Placental epithelial cell (primary cell): ENCODE measurements around the gene SLC17A6. TPM values are rescaled to one million over a fixed set of nuclear protein-coding genes. Genes with fewer than 3 reads are reported as not detected.

Experiments used
- total RNA-seq: library from RNA; depleted of rRNA; stranded (reverse); fragments of >200 nt; gene quantifications from 2 replicates; pipeline ENCODE4 v1.2.3, GENCODE V29; 2012

Gene SLC17A6
- total RNA-seq = not detected in 2 replicates

GRCh38 chr11:22337596-22338485 lies at the start of gene SLC17A6:
TSS of gene SLC17A6 (plus strand) at chr11:22338381. CDS start at chr11:22338534, 153 bp downstream.

Other genes with a start within 250 kb of the SLC17A6 start
- gene ANO5, start 145.3 kb upstream of the SLC17A6 start, total RNA-seq = not detected in 2 replicates